ENCODE data around the gene DYNLL1.

DYNLL1 gene

DNA sequence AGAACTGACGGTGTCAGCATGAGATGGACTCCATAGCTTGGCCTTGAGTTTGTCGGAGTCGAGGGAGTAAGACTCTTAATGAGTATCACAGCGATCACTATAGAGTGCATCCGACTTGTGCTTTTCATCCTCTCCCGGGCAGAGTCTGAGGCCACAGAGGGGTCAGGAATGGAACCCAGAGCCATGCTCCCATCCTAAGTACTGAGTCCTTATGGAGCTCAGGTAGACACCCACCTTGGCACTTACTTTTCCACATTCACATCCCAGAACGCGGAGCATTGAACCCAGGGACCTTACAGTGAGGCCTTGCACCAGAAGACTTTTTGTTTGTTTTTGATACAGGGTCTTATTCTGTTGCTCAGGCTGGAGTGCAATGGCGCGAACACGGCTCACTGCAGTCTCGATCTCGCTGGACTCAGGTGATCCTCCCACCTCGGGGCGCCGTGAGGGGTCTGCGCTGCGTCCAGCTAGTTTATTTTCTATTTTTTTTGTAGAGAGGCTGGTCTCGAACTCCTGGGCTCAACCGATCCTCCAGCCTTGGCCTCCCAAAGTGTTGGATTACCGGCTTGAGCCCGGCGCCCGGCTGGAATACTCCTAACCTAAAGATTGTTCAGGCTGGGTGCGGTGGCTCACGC lies 25.6 kb upstream of the DYNLL1 start:
- Histone ChIP-seq H3K4me1 (peaks cover 49 to 73% (median 56%) of the 10 kb centered on the region in 10 experiments), H3K4me3 (peak overlapping the region; percentile 85 to 99 (median 96)), H3K4me2 (peak overlapping the region; percentile 84 to 98 (median 90)), H3K36me3 (peaks cover 18 to 27% (median 25%) of the 10 kb centered on the region in 11 experiments), H3K27ac (peak overlapping the region; percentile 92 to 99 (median 97); a peak in 21 of 22 replicates), H3K9ac (peak overlapping the region; percentile 92 to 99 (median 98)), H4K20me1 (peaks cover 34 to 46% (median 38%) of the 10 kb centered on the region in 11 experiments), H3K27me3 (no peaks in the 10 kb centered on the region), H3K9me3 (replicated peaks in 1 of 11) (no peaks in the 10 kb centered on the region)
- TF ChIP-seq Cebpa-rat (IDR thresholded peaks at IDR 0.05), result no peak

DNA sequence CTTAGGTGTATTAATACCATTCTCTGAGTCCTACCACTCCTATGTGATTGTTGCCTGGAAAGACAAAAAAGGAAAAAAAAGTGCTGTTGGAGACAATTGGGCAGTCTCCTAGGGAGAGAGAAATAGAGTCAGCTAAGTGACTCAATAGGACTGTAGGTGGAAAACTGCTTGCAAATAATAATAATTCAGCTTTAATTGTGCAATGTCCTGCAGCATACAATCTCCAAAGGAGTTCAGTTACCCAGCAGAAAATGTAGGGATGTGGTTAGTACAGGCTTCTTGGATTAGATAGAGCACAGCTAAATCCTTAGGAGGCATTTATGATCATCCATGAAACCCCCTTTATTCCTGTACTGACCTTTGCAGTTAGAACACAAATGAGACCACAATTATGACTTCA lies 23.4 kb upstream of the DYNLL1 start:
- H4K20me1 ChIP-seq, result peaks cover 12 to 24% (median 15%) of the 10 kb centered on the region in 11 experiments
- TF ChIP-seq Cebpa-rat (IDR thresholded peaks at IDR 0.05), result no peak
- H3K4me3 ChIP-seq, result no peak overlapping the region
- no peaks in the 10 kb centered on the region for H3K9me3 ChIP-seq (replicated peaks in 1 of 11)
- H3K36me3 ChIP-seq, result peaks cover 0 to 5% (median 3%) of the 10 kb centered on the region in 11 experiments; a peak in 17 of 22 replicates
- H3K27ac ChIP-seq, result no peak overlapping the region
- peak overlapping the region in 4 of 11 experiments; percentile 0 to 26 (median 12); a peak in 6 of 22 replicates for H3K4me2 ChIP-seq
- no peak overlapping the region for H3K9ac ChIP-seq
- no peaks in the 10 kb centered on the region for H3K27me3 ChIP-seq
- peaks cover 38 to 66% (median 41%) of the 10 kb centered on the region in 10 experiments for H3K4me1 ChIP-seq

DNA sequence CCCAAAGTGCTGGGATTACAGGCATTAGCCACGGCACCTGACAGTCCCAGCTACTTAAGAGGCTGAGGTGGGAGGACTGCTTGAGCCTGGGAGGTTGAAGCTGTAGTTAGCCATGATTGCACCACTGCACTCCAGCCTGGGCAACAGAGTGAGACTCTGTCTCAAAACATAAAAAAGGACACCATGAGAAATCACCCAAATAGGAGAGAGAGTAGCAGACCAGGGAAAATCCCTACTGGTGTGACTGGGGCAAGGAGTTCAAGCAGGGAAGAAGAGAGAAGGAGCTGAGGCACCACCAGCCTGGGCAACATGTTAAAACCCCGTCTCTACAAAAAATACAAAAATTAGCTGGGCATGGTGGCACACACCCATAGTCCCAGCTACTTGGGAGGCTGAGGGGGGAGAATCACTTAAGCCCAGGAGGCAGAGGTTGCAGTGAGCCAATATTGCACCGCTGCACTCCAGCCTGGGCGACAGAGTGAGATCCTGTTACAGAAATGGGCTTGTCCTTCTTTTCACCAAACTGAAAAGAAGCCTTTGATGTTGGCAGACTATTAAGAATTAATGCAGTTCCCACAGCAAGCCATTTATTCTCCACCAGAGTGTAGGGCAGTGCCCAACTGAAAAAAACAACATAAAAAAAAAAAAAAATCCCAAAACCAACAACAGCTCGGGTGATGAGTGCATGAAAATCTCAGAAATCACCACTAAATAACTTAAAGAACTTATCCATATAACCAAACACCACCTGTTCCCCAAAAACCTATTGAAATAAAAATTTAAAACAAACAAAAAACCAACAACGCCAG lies 21.9 kb upstream of the DYNLL1 start:
- Histone ChIP-seq H3K36me3 (no peaks in the 10 kb centered on the region), H3K4me3 (no peak overlapping the region), H4K20me1 (peaks cover 0 to 9% (median under 1%) of the 10 kb centered on the region in 11 experiments; a peak in 14 of 22 replicates), H3K9me3 (replicated peaks in 1 of 11) (no peaks in the 10 kb centered on the region), H3K4me1 (peaks cover 30 to 62% (median 36%) of the 10 kb centered on the region in 10 experiments), H3K9ac (no peak overlapping the region), H3K27ac (no peak overlapping the region), H3K27me3 (no peaks in the 10 kb centered on the region), H3K4me2 (peak overlapping the region in 7 of 11 experiments; percentile 20 to 71 (median 51); a peak in 13 of 22 replicates)
- TF ChIP-seq Cebpa-rat (IDR thresholded peaks at IDR 0.05), result no peak

DNA sequence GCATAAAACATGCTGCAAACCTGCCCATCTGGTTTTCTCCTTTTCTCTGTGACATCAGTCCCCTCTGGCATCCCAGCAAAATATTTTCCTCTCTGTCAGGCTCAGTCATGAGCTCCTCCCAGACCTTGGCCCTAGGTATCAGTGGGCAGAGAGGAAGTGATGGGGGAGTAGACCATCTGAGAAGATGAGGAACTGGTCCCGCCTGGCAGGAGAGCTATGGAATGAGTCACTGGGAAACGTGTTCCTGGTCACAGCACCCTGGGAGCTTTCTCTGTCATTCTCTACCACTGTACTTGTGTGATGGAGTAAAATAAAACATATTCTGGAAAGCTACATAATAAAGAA lies 21.3 kb upstream of the DYNLL1 start:
- Histone ChIP-seq H3K9me3 (replicated peaks in 1 of 11) (no peaks in the 10 kb centered on the region), H3K9ac (no peak overlapping the region), H3K36me3 (no peaks in the 10 kb centered on the region), H3K27me3 (no peaks in the 10 kb centered on the region), H3K4me1 (peaks cover 30 to 62% (median 36%) of the 10 kb centered on the region in 10 experiments), H3K4me2 (peak overlapping the region in 7 of 11 experiments; percentile 20 to 71 (median 51); a peak in 13 of 22 replicates), H3K4me3 (no peak overlapping the region), H4K20me1 (peaks cover 0 to 8% (median 0%) of the 10 kb centered on the region in 11 experiments; a peak in 1 of 22 replicates), H3K27ac (no peak overlapping the region)
- TF ChIP-seq Cebpa-rat (IDR thresholded peaks at IDR 0.05), result no peak

DNA sequence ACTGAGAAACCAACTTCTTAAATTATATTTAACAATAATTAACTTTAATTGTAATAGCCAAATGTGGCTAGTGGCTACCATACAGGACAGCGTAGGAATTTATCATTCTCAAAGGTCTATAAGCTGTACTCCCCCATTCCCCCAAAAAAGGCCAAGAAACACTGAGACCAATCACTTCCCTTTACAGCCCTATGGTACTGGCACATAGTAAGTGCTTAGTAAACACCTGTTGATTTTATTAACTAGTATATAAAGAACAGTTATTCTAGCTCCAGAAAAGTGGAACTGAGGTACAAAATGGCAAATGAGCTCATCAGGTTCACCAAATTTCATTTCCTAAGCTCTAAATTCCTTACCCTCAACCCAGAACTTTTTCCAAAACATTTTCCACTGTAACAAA lies 20.3 kb upstream of the DYNLL1 start:
- Histone ChIP-seq H3K4me3 (no peak overlapping the region), H3K27ac (no peak overlapping the region), H3K9ac (no peak overlapping the region), H3K4me2 (peak overlapping the region in 3 of 11 experiments; percentile 51 to 71 (median 70); a peak in 3 of 22 replicates), H3K36me3 (no peaks in the 10 kb centered on the region), H3K4me1 (peaks cover 23 to 55% (median 29%) of the 10 kb centered on the region in 10 experiments), H3K9me3 (replicated peaks in 1 of 11) (no peaks in the 10 kb centered on the region), H3K27me3 (no peaks in the 10 kb centered on the region), H4K20me1 (peaks cover 0 to 8% (median 0%) of the 10 kb centered on the region in 11 experiments; a peak in 1 of 22 replicates)
- no peak for TF ChIP-seq Cebpa-rat (IDR thresholded peaks at IDR 0.05)

DNA sequence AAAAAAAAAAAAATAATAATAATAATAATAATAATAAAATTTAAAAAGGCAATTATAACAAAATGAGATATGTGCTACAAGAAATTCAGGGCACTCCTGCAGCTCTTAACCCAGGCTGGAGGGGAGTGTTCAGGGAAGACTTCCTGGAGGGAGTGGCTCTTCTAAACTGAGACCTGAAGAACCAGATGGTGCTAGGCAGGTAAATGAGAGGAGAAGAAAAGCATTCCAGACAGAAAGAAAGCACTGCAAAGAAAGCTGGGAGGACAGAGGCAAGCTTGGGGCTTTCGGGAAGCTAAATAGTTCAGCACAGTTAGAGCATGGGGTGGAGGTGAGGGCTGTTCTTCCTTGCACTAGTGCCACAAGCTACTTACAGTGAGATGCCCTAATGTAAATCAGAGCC lies 16.5 kb upstream of the DYNLL1 start:
- Histone ChIP-seq H3K4me3 (no peak overlapping the region), H3K27ac (no peak overlapping the region), H3K27me3 (no peaks in the 10 kb centered on the region), H3K9me3 (replicated peaks in 1 of 11) (no peaks in the 10 kb centered on the region), H3K4me1 (peaks cover 9 to 36% (median 19%) of the 10 kb centered on the region in 10 experiments; a peak in 18 of 20 replicates), H4K20me1 (peaks cover 0 to 2% (median 0%) of the 10 kb centered on the region in 11 experiments; a peak in 1 of 22 replicates), H3K4me2 (no peak overlapping the region), H3K9ac (no peak overlapping the region; a peak in 1 of 22 replicates), H3K36me3 (peaks cover 0 to 19% (median 15%) of the 10 kb centered on the region in 11 experiments; a peak in 16 of 22 replicates)
- no peak for TF ChIP-seq Cebpa-rat (IDR thresholded peaks at IDR 0.05)

DNA sequence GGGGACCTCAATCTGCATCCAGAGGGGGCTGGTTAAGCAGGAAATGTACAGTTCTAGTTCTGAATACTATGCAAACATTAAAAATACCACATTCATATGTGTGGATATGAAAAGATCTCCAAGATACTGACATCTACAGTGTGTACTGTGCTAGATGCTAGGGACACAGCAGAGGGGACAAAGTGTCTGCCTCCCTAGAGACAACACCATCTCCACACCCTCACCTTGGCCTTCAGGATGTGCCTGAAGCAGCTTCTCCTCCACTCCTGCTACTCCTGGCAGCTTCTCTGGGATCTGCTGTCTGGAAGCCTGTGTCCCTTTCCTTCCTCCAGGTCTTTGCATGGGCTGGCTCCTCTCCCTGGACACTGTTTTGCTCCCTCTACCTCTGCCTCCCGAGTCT lies 15.7 kb upstream of the DYNLL1 start:
- no peak overlapping the region for H3K4me2 ChIP-seq
- no peak overlapping the region for H3K27ac ChIP-seq
- peak overlapping the region in 1 of 11 experiments; percentile 35; a peak in 2 of 22 replicates for H3K9ac ChIP-seq
- no peak overlapping the region for H3K4me3 ChIP-seq
- no peaks in the 10 kb centered on the region for H3K27me3 ChIP-seq
- TF ChIP-seq Cebpa-rat (IDR thresholded peaks at IDR 0.05), result no peak
- H3K36me3 ChIP-seq, result peaks cover 0 to 19% (median 15%) of the 10 kb centered on the region in 11 experiments; a peak in 16 of 22 replicates
- peaks cover 4 to 28% (median 11%) of the 10 kb centered on the region in 10 experiments; a peak in 16 of 20 replicates for H3K4me1 ChIP-seq
- H3K9me3 ChIP-seq (replicated peaks in 1 of 11), result no peaks in the 10 kb centered on the region
- no peaks in the 10 kb centered on the region for H4K20me1 ChIP-seq

DNA sequence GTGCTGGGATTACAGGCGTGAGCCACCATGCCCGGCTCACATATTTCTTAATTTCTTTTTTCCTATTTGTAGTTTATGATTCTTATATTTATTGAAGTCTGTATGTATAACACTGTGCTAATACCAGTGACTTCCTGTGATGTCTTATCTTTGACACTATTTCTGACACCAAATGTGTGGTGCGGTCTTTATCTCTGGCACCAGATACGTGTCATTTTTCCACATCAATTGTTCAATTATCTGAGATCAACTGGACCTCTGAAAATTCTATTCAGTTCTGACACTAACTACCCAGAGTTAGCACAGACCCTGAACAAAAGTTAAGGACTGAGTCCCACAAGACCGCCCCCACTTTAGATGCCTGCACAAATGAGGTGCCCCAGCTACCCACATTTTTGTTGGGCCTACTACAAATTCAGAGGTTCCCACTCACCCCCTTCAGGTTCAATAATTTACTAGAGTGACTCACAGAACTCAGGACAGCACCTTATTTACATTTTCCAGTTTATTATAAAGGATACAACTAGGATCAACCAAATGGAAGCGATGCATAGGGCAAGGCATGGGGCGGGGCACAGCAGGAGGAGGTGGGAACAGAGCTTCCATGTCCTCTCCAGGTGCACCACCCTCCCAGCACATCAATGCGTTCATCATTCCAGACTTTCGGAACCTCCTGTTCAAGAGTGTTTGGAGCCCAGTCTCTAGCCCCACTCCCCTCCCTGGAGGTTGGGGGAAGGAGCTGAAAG lies 14.7 kb upstream of the DYNLL1 start:
- no peak overlapping the region for H3K9ac ChIP-seq
- TF ChIP-seq Cebpa-rat (IDR thresholded peaks at IDR 0.05), result no peak
- no peak overlapping the region for H3K4me3 ChIP-seq
- no peaks in the 10 kb centered on the region for H4K20me1 ChIP-seq
- H3K4me2 ChIP-seq, result no peak overlapping the region
- peaks cover 0 to 19% (median 15%) of the 10 kb centered on the region in 11 experiments; a peak in 16 of 22 replicates for H3K36me3 ChIP-seq
- H3K4me1 ChIP-seq, result peaks cover 9 to 18% (median 16%) of the 10 kb centered on the region in 10 experiments
- H3K9me3 ChIP-seq (replicated peaks in 1 of 11), result no peaks in the 10 kb centered on the region
- H3K27me3 ChIP-seq, result no peaks in the 10 kb centered on the region
- H3K27ac ChIP-seq, result no peak overlapping the region

Data from BLaER1 treated with 17β-estradiol and CSF1 and Interleukin-3, amounts not matched to agents 10 nM and 100 nM (cell line).